HG02938 (cell line): ENCODE measurements around the gene TTC6.
"Not testable (repeated sequence)": the region's sequence is repeated elsewhere in the genome, so short reads cannot be mapped to it uniquely, and the experiment has no call there.

Experiments used
- ATAC-seq: cut with Tn5 transposase; IDR thresholded peaks from one replicate; pipeline ENCODE4 v1.9.1; 2021; ENCODE audit warnings: mild to moderate bottlenecking, moderate library complexity; ENCODE audit not compliant: unreplicated experiment

The TTC6 gene, protein sequence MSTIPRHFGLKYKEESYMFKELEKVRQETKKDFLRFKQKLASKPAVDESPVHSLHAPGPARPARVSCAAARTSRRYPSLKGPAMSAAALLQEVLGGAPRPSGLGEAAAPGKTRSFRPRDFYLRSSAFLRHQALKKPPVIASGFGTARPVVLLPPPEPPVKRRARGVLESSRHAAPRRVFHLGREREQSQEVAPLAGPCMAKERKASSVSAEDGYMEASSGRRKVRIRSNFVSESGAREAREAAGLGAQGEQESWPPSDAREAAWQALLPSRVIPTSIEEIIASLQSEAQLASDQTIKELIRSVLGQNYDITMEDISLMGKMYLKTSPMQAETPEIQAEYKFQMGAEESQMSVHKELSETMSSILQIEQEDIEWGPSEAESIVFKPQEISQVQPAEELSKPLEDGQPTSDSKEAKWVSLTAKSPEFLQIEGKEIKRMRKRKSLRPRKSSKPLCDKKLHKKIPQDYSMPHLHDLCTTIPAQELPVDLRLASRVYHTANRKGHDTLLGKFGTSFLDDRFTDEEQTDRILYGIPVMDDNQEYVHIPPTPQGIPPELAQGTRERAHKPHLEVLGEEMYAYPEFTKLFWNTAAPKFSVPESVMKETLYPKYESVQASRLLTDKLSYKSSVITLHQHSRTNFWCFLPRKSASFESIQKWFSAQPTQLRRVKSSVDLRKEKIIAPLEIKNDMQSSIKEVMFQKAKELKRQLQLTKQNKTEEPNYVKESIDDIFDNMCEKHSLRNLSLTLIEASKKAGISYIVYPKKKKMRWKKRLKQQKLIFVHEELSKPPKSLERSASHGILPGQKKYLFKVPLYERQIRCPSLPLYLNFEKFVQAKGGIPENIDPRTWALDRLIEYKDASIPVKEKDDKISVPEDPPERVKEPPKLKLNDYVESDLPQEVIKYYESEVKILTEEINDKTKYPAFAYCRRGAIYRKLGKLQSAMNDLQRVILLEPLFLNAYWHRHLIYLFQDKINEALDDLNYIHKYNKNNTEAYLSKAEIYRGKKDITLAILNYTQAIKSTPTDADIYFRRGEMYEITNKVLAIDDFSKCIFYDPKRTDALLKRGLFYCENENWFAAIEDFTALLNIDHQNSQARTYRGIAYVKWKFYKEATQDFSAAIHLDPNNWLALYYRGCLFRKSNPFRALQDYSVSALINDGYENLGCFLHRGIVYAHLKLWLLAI (N-terminal part only)

DNA sequence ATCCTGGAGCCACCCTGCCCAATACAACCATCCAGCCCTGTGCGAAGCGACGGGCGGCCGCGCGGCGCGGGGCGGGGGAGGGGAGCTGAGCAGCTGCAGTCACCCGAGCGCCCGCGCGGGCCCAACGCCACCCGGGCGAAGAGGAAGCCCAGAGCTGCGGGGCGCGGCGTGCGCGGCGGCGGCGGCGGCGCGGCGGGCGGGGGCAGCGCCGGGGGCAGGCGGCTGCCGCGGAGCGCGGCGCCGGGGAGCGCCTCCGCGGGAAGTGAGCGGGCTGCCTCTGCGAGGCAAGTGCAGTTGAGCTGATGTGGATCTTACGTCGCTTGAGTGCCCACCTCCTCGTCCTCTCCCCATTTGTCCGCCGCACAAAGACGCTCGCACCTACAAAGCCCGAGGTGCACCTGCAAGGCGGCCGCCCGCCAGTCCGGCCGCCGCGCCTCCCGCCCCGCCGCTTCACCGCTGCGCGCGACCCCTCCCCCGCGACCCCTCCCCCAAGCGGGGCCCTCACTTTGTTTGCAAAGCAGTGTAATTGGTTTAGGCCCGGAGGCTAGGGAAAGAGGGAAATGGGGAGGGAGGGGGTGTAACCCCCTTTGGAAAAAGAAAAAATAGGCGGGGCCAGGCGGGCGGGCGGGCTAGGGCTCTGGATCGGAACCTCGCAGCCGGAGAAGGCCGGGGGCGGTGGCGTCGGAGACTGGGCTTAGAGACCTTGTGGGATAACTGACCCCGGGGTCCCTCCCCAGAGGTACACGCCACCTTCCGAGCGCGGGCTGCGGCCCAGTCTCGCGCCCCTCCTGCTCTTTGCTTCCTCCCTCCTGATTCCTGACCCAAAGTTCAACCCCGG is at the start of gene TTC6, which contains the start of gene FOXA1:
Gene TTC6, plus strand, starts transcription at position 659 of the 838 bp plus-strand sequence. CDS start 26,436 bp downstream, outside the sequence.
Gene FOXA1, minus strand, starts transcription at position 279 of the 838 bp plus-strand sequence. Its CDS starts 277 bp downstream, at position 2.
- no peak for ATAC-seq

DNA sequence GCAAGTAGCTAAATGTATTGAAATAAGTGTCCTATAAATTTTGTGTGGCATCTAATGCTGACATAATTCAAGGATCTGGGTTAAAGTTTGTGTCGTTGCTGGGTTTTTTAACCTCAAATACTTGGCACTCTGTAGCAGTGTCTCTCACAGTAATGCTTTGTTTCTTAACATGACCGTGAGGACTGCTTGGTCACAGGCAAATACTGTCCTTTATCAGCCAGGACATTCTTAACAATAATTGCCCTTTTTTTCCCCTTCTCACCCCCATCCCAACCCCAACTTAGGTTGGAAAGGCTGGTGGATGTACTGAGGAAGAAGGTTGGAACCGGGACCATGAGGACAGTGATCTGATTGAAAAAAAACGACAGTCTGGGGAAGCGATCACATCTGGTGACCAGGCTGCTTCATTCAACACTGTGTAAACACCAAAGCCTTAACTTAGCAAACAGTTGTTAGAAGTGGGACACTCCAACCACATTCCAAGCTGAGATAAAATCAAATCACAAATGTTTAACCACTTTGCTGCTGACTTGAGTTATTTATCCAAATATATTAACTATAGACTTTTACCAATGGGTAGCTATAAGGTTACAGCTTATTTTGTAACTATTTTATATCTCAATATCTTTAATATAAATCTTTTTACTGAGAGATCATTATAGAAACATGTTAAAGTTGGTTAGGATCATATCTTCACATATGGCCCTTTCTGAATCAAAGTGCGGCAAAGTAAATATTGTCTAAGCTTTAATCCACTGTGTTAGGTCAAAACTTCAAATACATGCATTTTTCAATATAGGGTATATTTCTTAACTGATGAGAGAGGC is 48.6 kb upstream of the TTC6 start:
- ATAC-seq = no peak

DNA sequence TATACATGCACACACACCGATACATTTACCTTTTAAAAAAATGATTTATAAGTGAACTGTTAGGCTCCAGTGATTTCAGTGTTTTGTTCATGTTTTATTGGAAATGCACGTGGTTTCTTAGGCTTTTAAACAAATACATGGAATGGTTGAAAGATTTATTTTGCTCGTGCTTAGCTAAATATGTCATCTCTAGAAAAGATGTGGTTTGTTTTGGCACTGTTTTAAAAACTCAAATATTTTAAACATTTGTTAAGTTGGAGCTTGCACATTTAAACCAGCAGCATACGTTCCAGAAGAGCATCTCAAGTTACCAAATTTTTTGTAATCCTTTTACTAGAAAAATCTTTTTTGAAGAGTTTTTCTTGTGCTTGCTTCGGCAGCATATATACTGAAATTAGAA is 44.9 kb upstream of the TTC6 start:
- no peak for ATAC-seq

DNA sequence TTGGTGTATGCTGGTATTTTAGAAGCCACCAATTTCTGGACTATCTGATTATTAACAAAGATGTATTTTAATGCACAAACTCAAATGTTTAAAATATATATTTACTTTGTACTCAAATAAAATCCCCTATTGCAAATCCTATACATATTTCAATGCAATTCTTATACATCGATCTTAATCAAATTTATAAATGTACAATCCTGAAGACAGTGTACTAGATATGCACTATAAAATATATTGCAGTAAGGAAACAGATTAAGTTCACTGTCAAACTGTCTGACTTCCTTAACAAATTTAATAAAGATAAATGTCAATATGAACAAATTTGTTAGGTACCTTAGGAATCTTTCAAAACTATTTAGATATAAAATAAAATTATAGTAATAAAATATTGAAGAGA is 44.3 kb upstream of the TTC6 start:
- ATAC-seq = no peak

DNA sequence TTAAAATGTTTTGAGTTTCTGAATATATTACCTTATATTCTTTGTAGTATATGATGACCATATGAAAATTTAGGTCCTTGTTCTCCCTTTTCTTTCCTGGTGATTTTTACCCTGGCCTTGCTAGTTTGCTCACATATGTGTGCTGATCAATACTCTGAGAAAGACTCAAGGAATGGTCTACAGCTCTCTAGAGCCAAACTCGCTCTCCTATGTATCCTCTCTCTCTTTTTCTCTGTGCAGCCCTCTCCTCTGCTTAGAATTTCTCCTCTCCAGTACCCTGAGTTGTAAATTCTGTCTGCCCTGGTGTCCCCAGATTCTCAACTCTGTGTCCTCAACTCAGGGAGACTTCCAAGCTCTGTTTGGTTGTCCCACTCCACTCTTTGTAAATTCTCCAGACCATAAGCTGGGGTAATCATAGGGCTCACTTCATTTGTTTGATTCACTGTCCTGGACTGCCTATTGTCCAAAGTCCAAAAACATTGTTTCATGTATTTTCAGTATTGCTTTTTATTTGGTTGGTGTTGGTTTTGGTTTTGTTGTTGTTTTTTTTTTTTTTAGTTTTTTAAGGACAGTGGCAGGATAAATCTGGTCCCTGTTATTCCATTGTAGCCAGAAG is 41.4 kb upstream of the TTC6 start:
- ATAC-seq = no peak

DNA sequence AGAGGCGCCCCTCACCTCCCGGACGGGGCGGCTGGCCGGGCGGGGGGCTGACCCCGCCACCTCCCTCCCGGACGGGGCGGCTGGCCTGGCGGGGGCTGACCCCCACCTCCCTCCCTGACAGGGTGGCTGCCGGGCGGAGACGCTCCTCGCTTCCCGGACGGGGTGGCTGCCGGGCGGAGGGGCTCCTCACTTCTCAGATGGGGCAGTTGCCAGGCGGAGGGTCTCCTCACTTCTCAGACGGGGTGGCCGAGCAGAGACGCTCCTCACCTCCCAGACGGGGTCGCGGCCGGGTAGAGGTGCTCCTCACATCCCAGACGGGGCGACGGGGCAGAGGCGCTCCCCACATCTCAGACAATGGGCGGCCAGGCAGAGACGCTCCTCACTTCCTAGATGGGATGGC is 39.8 kb upstream of the TTC6 start:
- ATAC-seq = not testable (repeated sequence)

DNA sequence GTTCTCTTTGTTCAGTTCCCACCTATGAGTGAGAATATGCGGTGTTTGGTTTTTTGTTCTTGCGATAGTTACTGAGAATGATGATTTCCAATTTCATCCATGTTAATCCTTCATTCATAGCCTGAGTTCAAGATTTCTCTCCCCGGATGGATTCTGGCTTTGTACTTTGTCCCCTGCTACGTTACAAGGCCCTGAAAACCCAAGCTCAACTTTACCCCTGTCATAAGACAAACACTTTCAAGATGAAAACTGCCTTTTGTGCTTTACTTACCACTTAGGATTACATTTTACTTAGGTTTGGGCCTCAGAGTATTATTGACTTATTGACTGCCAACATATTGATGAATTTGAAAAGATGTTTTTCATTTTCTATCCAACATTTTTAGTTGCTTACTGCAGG is 36.7 kb upstream of the TTC6 start:
- no peak for ATAC-seq

DNA sequence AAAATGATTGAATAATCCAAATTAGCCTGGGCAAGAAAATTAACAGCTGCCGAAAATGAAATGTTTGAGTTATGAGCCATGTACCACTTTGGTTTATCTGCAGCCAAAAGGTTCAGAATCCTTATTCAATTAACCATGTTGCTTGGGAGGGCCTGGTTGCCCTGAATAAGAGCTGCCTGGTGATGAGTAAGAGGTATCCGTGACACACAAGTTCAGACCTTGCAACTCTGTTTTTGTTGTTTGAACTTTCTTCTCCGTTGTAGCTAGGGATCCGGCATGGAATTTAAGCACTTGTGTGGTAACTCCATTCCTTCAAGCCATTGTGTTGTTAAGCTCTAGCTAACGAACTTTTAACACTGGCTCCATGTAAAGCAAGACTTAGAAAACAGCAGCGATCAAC is 36.0 kb upstream of the TTC6 start:
- no peak for ATAC-seq

DNA sequence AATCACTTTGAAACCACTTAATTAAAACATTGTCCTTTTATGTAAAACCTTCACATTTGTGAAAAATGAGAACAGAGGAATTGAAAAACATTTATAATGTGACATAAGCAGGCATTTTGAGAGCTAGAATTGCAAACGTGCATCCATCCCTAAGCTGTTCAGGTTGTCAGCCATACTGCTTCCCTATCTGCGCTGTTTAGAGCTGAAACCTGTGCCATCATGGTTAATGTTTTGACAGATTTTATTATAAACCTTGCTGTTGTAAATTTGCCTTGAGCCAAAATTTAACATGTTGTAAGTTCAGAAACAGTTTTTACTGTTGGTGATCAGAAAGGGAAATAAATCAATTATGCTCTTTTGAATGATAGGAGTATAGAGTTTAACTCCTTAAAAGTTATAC is 32.2 kb upstream of the TTC6 start:
- no peak for ATAC-seq

DNA sequence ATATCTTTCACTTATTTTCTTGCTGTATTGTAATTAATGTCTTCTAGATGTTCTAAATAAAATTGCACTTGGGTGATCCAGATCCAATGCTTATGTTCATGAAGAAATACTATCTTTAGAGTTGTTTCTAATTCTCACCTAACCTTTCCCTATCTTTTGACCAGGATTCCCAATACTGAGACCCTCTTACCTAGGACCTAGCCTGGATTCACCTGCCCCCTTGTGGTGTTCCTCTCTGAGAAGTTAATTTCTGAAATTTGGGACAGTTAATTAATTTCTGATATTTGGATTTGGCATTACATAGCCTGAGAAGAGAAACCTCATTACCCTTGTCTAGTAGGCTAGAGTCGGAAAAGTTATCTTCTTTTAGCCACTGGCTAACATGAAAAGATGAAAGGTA is 29.9 kb upstream of the TTC6 start:
- ATAC-seq = no peak

DNA sequence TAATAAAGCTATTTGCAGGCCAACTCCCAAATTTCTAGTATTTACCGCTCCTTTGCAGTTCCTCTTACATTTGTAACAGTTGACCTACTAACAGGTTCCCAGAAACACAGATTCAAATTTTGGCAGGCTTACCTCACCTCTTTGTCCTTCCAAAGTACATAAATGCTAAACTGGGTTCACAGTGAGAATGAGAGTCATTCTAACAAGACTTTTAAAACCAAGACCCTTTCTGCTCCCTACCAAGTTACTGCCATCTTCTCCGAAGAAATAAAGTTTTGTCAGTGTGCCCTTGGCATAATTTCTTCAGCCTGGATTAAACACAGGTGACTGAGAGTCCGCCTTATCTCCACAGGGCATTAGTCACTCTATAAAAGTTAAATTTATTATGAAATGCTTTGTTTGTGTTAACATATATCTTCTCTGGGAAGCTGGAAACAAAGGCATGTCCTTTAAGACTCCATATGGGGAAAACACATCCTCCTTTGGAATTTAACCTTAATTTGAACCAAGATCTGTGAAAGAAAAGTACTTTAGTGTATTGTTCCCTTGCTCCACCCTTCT is 28.5 kb upstream of the TTC6 start:
- no peak for ATAC-seq

DNA sequence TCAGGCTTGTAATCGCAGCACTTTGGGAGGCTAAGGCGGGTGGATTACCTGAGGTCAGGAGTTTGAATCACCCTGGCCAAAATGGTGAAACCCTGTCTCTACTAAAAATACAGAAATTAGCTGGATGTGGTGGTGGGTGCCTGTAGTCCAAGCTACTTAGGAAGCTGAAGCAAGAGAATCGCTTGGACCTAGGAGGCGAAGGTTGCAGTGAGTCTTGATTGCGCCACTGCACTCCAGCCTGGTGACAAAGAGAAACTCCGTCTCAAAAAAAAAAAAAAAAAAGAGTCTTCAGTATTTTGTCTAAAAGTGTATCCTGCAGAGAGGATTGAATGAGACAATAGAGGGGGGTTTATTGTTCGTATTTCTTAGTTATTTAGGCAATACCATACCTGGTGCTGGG is 25.7 kb upstream of the TTC6 start:
- ATAC-seq = no peak

DNA sequence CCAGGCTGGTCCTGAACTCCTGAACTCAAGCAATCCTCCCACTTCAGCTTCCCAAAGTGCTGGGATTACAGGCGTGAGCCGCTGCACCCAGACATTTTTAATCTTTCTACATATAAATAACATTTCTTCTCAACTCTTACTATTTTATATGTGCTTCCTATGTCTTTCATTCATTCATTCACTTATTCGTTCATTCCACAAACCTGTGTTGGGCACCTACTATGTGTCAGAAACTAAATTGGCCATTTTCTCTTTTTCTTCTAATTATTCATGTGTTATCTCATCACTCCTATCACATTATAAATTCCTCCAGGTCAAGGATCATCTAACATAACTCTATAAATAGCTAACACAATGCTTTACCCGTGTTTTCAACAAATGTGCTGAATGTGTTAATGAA is 24.0 kb upstream of the TTC6 start:
- no peak for ATAC-seq

DNA sequence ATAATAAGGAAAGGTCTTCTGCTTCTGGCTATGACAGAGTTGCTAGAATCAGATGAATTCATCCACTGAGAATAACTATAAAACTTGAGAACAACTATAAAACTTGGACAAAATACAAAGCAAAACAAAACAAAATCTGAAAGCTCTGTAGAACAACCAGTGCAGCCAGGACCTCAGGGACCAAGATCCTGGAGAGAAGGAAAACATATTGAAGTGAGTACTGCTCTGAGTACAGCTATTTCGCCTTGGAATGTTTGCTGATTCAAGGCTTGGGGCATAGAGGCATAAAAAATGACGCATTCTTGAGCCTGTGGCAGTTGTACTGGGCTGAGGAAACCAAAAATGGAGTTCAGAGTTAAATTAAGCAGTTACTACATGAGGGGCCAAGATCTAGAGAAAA is 22.1 kb upstream of the TTC6 start:
- no peak for ATAC-seq

DNA sequence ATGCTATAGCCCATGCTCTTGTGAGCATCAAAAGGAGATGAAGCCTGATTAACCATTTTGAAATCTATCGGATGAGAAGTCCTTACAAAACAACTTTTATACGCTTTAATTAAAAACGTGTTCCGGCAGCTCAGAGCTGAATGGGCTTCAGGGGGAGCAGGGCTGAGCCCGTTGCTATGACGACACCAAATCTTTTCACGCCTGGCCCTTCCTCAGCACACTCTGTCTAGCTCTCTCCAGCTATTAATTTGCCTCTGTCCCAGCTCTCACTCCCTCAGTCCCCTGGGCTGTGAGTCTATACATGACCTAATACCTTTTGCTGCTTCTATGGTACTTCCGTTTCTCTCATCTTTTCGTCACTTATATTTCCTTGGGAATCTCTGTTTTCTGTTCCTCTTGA is 16.2 kb upstream of the TTC6 start:
- no peak for ATAC-seq

DNA sequence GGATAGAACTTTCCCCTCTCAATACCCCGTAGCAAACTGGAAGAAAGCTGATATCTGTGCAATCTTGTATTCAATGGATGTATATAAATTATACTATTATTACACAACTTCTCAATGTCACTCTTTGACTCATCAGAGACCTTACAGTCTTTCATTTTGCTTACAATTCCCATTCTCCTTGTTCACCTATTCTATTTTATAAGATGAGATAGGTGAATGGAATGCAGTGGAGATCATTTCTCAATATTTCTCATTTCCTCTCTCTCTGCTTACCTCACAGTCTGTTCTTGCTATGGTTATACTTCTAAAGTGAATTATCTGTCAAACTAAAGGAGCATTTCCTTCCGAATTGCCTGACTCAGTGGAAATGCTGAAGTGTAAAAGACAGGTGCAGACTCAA is 15.3 kb upstream of the TTC6 start:
- no peak for ATAC-seq

DNA sequence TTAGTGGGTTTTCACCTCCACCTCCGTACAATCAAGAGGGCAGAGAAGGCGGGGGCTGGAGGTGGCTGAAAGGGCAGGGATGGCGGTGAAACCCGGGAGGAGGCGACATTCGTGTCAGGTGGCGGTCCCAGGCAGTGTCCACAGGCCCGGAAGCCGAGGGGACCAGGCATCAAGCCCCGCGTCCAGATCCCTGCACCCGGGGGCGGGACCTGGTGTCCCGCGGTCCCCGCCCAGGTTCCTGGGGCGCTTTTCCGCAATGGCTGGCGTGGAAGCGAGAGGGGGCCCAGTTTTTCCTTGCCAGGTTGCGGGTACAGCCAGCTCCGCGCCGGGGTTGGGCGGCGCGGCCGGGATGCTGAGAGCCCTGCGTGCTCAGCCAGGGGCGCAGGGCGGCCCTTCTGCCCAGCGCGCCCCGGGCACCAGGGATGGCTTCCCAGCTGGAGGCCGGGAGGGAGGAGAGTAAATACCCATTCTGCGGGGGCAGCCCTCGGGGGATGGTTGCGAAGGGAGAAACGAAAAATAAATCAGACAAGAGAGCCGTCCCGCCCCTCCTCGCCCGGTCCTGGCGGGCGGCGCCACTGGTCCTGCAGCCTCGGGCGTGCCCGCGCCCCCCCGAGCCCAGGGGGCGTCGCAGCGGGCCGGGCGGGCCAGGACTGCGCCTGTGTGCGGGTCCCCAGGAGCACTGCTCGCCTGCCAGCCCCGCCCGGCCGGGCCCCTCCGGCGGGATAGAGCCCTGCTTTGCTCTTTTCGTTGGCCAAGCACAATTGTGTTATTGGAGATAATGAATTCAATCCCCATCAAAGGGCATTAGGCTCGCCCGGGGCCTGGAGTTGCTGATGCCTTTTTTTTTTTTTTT is 11.8 kb upstream of the TTC6 start:
- ATAC-seq = no peak
